ENCODE data around the gene GDF10.

DNA sequence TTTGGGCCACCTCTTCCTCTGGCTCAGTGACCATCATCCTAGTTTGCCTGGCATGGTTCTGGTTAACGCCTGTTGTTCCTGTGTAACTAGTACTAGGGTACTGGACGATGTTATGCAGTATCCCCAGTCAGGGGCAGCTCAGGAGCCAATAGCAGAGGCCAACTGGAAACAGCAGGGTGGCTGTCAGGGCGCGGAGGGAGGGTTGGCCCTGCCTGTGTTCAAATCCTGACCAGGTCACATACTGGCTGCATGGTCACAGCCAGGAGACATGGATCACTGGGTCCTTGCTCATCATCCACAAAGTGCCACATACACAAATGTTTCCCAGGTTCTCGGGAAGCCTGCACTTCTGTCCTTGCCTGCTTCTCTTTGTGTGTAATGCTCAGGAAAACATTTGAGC, 35.9 kb downstream of the GDF10 start:
- no peak for TF ChIP-seq CTCF (IDR thresholded peaks at IDR 0.05 in 8 of 11, conservative IDR thresholded peaks at IDR 0.05 in 3 of 11)
- no peak for TF ChIP-seq POLR2A (IDR thresholded peaks at IDR 0.05)
